UCSD-AML1 (cell line): ENCODE data around the gene PHTF2.

Experiments used
- DNase-seq: peaks from one replicate; lab custom pipeline; 2025; ENCODE audit not compliant: unreplicated experiment; lab: John Stamatoyannopoulos, UW

Gene PHTF2

DNA sequence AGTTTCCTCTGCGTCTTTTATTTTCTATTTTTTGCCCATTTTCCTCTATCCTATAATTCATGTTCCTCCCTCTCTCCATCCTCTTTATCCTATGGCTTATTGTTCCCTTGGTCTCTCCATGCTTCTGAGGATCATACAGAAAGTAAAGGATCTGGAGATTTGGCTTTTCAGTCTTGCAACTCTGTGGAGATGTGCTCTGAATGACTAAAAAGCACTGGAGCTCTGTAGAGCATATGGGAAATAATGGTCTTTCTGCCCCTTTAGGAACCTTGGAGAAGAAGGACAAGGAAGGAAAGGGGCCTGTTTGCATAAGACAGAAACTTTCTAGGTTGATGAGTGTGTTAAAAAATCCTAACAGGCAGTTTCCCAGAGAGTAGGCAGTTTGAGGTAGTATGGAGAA lies 120.1 kb downstream of the PHTF2 start:
- no peak for DNase-seq

DNA sequence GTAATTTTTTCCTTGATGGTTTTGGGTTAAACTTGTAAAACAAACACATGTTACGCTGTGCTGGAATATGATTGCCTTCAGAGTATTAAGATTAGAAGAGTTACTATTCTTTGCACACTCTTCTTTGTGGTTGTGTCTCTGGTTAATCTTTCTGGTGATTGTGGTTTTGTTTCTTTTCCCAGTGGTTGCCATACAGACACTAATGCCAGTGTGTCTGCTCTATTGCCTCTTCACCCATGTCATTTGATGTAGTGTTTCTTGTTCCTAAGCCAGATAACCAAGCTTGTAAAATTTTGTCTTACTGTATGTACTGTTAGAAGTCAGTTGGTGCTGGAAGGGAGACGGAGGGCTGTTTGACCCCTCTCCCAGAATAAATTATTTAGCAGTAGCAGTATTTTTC lies 124.8 kb downstream of the PHTF2 start:
- DNase-seq, result no peak

DNA sequence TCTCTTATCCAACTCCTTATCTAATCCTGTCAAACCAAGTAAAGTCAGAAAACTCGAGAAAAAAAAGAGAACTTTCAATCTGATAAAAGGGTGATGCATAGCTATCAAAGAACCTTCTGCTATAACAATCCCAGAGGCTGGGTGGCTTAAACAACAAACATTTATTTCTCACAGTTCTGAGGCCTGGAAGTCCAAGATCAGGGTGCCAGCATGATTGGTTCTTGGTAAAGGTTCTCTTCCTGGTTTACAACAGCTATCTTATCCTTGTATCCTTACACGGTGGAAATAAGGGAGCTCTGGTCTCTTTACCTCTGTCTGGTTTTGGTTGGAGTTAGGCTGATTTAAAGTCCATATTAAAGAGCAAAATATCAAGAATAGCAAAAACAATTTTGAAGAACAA lies 131.9 kb downstream of the PHTF2 start:
- no peak for DNase-seq

DNA sequence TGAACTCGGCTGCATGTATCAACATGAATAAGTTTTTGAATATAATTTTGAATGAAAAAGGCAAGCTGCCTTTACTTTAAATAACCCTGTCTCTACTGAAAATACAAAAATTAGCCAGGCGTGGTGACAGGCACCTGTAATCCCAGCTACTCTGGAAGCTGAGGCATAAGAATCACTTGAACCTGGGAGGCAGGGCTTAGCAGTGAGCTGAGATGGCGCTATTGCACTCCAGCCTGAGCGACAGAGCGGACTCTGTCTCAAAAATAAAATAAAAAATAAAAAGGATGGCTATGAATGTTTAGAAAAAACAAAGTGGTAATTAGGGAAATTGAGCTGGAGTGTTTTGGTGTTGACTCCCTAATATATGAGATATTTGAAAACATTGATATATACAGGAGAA lies 133.3 kb downstream of the PHTF2 start:
- no peak for DNase-seq

DNA sequence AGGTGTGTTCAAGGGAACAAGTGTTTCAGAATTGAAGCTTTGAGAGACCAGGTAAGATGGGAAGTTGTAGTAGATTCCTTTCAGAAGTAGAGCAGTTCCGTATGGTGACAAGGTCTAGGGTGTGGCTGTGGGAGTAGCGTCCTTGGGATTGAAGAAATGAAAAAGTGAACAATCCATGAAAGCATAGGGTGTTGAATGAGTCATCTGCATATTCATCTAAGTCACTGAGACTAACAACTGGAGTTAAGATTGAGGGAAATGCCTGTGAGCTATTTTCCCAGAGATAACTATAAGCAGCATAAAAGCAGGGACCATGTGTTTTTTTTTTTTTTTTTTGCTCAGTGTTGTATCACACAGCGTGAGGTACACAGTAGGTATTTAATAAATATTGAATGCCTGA lies 134.8 kb downstream of the PHTF2 start:
- DNase-seq, result no peak

DNA sequence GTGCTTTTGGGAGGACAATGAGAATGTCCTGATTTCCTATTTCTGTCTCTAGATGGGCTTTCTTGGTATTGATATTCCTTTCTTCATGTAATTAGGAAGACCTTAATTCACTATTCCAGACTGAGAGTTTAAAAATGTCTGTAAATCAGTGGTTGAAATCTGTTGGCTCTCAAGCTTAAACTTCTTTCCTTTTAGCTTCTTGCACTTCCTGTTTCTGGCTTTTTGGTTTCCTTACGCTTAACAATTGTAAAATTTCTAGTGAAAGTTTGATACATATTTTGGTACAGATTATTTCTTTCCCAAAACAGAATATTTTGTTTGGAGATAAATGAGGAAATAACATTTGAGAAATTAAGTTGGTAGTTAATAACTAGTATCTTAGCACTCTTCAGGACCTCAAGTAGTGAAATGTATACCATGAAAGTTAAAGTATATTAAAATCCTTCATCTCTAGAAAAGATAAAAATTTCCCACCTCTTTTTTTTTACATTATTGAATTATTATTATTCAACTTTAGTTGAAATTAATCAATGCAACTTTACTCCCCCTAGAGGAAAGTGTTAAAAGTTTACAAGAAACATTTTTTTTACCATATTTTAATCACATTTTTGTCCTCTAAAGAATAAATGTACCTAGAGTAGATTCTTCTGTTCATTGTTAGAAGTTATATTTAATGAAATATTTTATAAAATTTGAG lies 137.2 kb downstream of the PHTF2 start:
- no peak for DNase-seq

DNA sequence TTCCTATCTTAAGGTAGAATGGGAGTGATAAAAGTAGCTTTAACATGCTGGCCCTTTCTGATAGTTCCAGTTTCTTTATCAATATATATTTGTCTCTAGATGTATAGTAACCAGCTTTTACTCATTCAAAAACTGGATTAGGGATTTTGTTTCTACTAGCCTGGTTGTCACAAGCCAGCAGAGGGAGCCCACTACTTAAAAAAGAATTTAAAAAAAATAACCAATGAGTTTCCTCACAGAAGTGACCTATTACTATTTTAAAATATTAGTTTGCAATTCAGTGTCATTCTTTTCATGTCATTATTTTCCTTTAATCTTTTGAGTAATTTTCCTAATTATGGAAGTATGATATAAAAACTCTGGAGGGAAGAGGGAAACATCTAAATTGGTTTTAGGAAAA lies 142.1 kb downstream of the PHTF2 start:
- DNase-seq, result no peak

DNA sequence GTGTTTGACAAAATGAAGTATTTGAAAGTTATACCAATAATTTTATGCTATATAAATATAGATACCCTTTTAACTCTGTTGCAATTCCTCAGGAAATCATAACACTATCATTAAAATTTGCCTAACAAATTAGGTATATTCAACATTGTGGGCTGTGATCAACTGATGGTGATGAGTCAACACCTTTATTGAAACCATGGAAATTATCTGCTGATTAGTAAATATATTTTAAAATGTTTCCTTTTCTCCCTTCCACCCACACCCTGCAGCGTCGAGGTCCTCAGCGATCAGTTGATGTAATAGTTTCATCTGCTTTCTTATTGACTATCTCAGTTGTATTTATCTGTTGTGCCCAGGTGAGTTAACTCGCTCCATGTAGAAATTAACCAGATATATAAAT lies 143.9 kb downstream of the PHTF2 start:
- no peak for DNase-seq

DNA sequence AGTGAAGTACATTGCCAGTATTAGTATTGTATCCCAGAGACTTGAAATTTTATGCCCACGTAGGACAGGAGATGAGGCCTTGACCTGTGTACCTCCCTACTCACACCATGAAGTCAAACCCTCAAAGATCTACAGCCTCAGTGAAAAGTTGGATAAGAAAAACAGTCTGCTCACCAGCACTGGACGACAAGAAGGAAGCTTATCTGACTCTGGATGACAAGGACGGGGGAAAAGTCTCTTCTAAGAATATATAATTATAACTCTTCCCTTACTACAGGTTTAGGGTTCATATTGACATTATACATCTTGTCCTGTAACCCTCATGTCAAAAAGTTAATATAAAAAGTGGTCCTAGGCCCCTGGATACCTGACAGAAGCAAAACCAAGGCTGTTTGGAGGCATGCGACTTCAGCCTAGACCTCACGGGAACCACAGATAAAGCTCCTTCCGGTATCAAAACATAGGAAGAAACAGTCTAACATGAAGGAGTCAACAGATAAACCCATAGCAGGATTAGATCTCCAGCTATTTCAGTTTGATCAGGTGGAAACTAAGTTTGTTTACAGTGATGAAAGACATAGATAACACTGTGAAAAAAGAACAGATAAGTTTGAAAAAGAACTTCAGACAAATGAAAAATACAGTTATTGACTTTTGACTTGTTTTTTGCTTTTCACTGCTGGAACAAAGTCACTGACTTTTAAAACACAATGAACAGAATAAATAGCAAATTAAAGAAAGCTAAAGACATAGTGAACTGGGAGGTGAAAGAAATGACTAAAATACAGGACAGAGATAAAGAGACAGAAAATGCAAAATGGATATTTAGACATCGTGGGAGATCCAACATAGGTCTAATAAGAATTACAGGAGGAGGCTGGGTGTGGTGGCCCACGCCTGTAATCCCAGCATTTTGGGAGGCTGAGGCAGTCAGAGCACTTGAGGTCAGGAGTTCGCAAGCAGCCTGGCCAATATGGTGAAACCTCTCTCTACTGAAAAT lies 145.9 kb downstream of the PHTF2 start:
- DNase-seq, result no peak

DNA sequence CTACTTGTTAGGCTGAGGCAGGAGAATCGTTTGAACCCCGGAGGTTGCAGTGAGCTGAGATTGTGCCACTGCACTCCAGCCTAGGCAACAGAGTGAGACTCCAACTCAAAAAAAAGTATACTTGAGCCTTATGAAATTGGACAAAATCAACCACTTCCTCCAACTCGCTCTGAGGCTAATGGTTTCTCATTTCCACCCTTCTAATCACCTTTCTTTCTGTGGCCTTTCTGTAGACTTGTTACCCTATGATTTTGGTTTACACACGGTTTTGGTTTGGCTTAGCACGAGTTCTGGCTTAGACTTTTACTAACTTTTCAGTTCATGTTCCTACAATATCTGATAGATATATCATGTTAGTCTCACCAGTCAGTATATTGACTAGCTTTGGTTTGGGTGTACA lies 152.0 kb downstream of the PHTF2 start:
- no peak for DNase-seq

DNA sequence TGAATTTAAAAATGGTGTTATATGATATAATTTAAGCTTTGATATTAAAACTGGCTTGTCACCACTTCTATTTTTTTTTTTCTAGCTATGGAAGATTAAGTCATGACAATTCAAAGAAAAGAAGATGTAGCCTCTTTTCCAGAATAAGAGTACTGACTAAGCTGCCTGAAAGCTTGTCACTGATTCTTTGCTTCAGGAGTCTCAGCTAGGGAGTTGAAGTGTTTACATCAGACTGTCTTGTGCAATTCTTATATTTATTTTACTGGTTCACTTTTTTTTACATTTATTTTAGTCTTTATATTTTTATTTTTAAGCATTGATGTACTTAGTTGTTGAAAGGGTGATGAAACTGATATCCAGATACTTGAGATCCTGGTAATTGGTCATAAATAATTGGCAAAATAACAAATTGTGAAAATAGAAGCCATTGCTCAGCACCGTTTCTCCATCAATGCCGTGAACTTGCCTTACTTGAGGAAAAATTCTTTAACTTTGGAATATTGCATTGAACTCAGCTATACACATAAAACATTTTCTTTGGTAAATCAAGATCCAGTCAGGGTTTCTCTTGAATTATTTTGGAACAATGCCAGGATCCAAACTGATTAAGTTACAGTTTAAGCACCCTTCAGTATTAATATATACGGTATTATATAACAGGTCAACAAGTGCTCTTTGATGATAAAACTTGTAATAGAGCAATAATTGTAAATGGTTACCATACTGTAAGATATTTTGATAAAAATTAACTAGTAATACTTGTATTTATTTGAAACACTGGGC lies 156.4 kb downstream of the PHTF2 start:
- no peak for DNase-seq

DNA sequence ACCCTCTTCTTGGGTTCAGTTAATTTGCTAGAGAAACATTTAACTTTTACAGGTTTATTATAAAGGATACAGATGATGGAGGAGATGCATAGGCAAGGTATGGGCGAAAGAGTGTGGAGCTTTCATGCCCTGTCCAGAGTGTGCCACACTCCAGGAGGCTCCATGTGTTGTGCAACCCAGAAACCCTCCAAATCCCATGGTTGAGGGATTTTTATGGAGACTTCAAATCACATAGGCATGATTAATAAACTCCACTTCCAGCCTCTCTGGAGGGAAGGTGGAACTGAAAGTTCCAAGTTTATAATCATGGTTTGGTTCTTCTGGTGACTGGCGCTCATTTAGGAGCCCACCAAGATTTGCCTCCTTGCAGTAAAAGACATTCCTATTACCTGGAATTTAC lies 159.9 kb downstream of the PHTF2 start:
- no peak for DNase-seq

DNA sequence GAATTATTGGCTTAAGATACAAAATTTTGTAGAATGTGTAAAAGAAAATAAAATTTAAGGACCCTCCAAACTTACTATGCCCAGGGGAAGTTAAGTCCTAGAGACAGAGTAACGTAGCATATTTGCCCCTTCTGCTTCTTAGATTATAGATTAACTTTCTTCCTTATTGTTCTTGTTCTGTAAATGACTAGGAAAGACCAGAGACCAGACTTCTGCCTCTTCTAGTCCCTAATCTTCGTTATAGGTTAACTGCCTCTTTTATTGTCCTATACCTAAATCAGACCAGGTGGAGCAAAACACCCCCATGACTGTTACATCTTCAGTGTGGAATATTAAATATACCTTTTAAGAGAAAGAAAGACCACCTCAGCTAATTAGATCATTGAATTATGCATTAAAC lies 160.5 kb downstream of the PHTF2 start:
- no peak for DNase-seq

DNA sequence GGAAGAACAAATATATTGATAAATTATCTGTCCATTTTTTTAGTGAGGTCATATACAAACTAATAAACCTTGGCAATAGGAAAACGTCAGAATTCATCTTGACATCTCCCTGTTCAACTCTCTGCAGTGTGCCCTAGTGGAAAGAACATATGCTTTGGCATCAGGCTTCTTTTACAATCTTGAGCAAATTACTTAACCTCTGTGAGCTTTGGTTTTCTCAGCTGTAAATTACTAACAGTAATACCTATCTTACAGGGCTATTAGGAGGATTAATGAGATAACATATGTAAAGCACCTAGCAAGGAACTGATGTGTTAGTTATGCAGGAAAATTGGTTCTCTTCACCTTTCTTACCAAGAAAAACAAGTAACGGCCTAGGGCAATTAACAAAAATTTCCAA lies 161.8 kb downstream of the PHTF2 start:
- DNase-seq, result no peak

DNA sequence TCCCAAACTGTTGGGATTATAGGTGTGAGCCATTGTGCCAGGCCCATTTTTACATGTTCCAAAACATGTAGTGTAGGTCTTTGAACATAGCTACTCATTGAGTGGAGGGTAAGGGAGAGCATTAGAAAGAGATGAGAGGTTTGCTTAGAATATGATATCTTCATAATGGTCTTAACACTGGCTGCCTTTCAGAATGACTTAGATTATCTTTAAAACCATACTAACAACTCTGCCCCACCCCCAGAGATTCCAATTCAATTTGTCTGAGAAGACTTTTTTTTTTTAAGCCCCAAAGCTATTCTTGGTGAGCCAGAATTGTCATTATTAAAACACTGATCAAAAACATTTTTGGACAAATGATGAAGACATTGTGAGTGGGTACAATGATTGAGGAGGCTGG lies 168.9 kb downstream of the PHTF2 start:
- DNase-seq, result no peak

DNA sequence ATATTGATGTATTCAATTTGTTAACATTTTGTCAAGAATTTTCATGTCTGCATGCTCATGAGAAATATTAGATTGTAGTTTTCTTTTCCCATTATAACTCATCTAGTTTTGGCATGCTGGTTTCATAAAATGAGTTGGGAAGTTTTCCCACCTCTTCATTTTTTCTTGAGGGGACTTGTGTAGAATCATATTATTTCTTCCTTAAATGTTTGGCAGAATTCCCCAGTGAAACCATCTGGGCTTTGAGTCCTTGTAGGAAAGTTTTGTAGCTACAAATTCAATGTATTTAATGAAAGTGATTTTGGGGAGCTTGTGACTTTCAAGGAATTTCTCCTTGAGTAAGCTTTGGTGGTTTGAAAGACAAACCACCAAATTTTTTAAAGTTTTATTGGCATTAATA lies 173.2 kb downstream of the PHTF2 start:
- DNase-seq, result no peak

DNA sequence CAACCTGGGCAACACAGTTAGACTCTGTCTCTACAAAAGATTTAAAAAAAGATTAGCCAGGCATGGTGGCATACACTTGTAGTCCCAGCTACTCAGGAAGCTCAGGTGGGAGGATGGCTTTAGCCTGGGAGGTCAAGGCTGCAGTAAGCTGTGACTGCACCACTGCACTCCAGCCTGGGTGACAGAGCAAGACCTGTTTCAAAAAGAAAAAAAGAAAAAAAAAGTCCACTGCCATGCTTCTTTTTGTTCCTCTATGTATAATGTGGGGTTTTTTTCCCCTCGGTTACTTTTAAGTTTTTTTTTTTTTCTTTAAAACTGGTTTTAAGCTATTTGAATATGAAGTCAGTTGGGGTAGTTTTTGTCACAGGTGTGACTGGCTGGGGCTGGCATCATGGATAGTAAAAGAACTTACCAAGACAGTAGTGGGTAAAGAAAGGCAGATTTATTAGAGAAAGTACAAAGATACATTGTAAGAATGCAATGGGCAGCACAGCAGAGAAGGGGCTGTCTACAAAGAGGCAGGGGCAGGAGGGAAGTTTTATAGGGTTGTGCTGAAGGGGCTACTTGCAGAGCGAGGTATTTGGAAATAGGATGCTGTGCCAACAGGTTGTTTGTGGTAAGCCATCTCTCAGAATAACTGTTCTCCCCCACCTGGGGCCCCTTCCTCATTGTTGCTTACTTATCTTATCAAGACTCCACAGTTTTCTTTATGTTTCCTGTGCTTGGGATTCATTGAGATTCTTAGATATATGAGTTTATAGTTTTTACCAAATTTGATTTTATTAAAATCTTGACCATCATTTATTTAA lies 177.3 kb downstream of the PHTF2 start:
- no peak for DNase-seq

DNA sequence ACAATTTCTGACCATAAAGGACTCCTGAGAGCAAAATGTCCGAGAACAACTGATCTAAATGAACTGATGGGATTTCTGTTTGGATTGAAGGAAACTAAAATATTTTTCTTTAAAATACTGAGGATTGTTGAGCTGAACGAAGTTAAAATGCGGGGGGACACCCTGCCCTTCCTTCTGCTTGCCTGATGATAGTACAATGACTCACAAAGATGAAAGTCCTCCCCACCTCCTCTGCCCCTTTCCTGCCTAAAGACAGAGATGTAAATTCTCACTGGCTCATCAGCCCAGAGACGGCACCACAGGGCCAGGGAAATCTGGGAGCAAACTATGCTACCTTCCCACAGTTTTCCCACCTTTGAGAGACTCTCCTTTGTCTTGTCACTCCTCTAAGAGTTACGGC lies 180.6 kb downstream of the PHTF2 start:
- DNase-seq, result no peak

DNA sequence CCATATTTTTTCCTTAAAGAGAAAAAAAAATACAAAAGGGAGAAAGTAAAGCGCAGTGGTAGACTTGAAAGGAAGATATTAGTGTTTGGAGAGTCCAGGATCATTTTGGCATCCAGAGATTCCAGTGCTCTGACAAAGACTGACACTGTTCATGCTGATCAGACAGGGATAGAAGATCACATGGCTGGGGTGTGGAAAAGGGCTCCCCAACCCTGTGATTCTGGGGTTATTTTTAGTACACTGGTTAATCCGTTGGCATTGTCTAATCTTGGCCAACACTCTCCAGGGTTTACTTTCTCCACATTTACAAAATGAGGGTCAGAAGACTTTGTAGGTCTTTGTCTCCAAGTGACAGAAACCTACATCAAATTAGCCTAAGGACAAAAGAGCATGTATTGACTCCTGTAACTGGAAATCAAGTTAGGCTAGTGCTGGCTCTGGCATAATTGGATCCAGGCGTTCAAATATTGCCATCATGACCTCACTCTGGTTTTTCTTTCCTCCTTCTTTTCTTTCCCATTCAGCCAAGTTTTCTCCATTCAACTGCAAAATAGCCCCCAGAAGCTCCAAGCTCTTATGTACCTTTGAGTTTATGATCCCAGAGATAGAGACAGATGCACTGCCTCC lies 181.6 kb downstream of the PHTF2 start:
- DNase-seq, result no peak

DNA sequence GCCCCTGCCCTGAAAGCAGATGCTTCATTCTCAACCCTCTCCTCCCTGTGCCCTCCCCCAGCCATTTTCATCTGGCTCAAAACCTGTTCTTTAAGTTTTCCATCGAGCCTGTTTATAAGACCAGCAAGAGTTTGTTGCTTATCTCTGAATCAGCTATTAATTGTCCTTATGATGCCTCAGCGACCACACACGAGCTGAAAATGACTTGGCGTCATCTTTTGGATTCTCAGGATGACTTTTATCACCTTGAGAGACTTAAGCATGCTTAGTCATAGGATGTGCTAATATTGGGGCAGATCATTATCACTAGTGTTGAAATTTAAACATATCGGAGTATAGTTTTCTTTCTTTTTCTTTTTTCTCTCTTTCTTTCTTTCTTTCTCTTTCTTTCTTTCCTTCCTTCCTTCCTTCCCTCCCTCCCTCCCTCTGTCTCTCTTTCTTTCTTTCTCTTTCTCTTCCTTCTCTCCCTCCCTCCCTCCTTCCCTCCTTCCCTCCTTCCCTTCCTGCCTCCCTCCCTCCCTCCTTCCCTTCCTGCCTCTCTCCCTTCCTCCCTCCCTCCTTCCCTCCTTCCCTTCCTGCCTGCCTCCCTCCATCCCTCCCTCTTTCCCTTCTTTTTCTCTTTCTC lies 184.5 kb downstream of the PHTF2 start:
- DNase-seq, result no peak
